Activated CD8-positive, alpha-beta T cell treated with anti-CD3 and anti-CD28 coated beads for 36 hours (primary cell): ENCODE results near the gene SNAPC2. TPM values are rescaled to one million over a fixed set of nuclear protein-coding genes. Genes with fewer than 3 reads are reported as not detected.
A peak's percentile ranks its signal among the peaks of the same experiment; 100 is the strongest.

Experiments used
- ATAC-seq: fragments of 200-7000 bp; cut with Tn5 transposase; one replicate; pipeline ENCODE4 v1.10.0; 2021; ENCODE audit warnings: mild to moderate bottlenecking, moderate library complexity
- CTCF ChIA-PET: fragments of 350-600 bp; sonication (Branson Sonifier 250); formaldehyde crosslinking; loops from one replicate; lab custom pipeline; 2021; ENCODE audit warnings: antibody characterized with exemption; lab: Charles Lee
- POLR2A ChIA-PET: fragments of 350-600 bp; sonication (Branson Sonifier 250); formaldehyde crosslinking; loops from one replicate; lab custom pipeline; 2021; ENCODE audit warnings: antibody characterized with exemption; lab: Charles Lee
- DNase-seq: peaks from one replicate; pipeline ENCODE4 v3.0.0-alpha.2; 2020
- H3K27ac Mint-ChIP-seq: one replicate; pipeline ENCODE4 v1.8.0; 2021; ENCODE audit warnings: mild to moderate bottlenecking, mixed read lengths
- H3K27me3 Mint-ChIP-seq: one replicate; pipeline ENCODE4 v1.8.0; 2021; ENCODE audit warnings: mixed read lengths
- H3K36me3 Mint-ChIP-seq: one replicate; pipeline ENCODE4 v1.8.0; 2021; ENCODE audit warnings: low read depth, mixed read lengths
- H3K4me1 Mint-ChIP-seq: one replicate; pipeline ENCODE4 v1.8.0; 2021; ENCODE audit warnings: low read depth, mixed read lengths
- H3K4me3 Mint-ChIP-seq: one replicate; pipeline ENCODE4 v1.8.0; 2021; ENCODE audit warnings: mild to moderate bottlenecking, moderate library complexity, mixed read lengths
- H3K9me3 Mint-ChIP-seq: one replicate; pipeline ENCODE4 v1.8.0; 2021; ENCODE audit warnings: mixed read lengths
- intact Hi-C: fragments of 100-400 bp; cut with micrococcal nuclease; formaldehyde crosslinking; loops from one replicate; pipeline ENCODE4 v1.10.0; 2022
- total RNA-seq, 2 experiments: library from RNA; stranded (reverse); gene quantifications; one replicate each; pipeline ENCODE4 v1.2.3, GENCODE V29; 2021
- TF ChIP-seq, protein P1 (sequence below): fragments of 200-600 bp; IDR thresholded peaks from one replicate; pipeline ENCODE4 v1.8.0; 2022; ENCODE audit warnings: antibody characterized with exemption, mild to moderate bottlenecking

The SNAPC2 gene, protein sequence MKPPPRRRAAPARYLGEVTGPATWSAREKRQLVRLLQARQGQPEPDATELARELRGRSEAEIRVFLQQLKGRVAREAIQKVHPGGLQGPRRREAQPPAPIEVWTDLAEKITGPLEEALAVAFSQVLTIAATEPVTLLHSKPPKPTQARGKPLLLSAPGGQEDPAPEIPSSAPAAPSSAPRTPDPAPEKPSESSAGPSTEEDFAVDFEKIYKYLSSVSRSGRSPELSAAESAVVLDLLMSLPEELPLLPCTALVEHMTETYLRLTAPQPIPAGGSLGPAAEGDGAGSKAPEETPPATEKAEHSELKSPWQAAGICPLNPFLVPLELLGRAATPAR
- 10 to 100 TPM; 16.0 to 18.2 TPM for total RNA-seq

DNA sequence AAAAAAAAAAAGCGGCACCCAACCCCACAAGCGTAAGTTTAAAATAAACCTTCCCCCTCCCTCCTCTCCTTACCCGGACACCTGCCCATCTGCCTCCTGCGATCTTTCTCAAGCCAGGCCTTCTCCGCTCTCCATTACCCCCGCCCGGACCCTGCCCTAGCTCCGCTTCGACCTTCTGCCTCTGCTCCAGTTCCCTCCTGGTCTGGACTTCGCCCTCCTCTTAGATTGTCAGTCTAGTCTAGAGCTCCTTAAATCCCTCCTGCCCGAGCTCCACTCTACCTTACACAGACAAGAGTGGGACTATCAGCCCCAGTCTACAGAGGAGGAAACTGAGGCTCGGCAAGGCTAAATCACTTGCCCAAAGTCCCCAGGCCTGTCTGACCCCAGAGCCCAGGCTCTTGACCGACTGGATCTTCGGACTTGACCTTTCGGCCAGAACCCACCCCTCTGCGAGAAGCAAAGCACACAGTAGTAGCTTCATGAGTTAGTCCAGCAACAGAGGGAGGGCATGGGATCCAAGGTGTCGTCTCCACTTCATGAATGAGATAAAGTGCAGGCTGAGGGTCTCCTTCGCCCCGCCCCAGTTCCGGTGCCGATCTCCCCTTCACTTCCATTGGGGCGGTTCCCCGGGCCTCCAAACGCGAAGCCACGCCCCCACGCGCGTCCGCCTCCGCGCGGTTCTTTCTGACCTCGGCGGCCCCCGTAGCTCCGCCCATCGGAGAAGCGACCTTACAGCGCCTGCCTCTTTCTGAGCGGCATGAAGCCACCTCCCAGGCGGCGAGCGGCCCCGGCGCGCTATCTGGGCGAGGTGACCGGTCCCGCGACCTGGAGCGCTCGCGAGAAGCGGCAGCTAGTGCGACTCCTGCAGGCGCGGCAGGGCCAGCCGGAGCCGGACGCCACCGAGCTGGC lies at the start of gene SNAPC2:
TSS of gene SNAPC2 (plus strand) at position 729 of the 909 bp plus-strand sequence. CDS start at position 758, 29 bp downstream.
- H3K27ac Mint-ChIP-seq = peak within 1 kb of the TSS; percentile 89
- H3K4me1 Mint-ChIP-seq = peaks cover 28% of the 10 kb centered on the region

DNA sequence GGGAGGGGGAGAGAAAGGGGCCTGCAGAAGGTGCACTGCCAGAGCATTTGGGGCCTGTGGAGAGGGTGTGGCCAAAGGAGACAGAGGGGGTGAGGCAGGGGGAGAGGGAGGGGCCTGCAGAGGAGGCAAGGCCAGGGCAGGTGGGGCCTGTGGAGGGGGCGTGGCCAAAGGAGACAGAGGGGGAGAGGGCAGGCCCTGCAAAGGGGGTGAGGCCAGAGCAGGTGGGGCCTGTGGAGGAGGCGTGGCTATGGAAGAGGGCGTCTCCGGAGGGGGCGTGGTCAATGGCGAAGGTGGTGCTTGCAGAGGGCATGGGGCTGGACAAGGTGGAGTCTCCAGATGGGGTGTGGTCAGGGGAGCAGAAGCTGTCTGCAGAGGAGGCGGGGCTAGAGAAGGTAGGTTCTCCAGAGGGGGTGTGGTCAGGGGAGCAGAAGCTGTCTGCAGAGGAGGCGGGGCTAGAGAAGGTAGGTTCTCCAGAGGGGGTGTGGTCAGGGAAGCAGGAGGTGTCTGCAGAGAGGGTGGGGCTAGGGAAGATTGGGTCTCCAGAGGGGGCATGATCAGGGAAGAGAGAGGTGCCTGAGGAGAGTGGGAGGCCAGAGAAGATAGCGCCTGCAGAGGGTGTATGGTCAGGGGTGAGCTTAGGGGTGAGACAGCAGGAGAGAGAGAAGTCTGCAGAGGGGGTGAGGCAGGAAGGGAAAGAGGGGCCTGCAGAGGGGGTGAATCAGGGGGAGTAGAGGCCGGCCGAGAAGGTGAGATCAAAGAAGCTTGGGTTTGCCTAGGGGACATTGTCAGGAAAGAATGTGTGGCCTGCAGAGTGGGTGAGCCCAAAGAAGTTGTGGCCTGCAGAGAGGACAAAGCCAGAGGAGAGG lies 49.3 kb upstream of the SNAPC2 start:
- Mint-ChIP-seq H3K27me3 (peaks cover 32% of the 10 kb centered on the region), H3K4me3 (no peak overlapping the region), H3K27ac (no peak overlapping the region), H3K4me1 (peaks cover 35% of the 10 kb centered on the region), H3K36me3 (no peaks in the 10 kb centered on the region), H3K9me3 (no peaks in the 10 kb centered on the region)
- ChIA-PET CTCF (no interaction called here), POLR2A (interaction anchor here (0.6 kb wide), 1 partner anchor 1202 kb away, joined by 3 read pairs; no protein-coding TSS in a partner anchor)
- ATAC-seq (peak; percentile 14), DNase-seq (peak; percentile 82)
- intact Hi-C loops = no loop called here
- TF ChIP-seq, protein P1, sequence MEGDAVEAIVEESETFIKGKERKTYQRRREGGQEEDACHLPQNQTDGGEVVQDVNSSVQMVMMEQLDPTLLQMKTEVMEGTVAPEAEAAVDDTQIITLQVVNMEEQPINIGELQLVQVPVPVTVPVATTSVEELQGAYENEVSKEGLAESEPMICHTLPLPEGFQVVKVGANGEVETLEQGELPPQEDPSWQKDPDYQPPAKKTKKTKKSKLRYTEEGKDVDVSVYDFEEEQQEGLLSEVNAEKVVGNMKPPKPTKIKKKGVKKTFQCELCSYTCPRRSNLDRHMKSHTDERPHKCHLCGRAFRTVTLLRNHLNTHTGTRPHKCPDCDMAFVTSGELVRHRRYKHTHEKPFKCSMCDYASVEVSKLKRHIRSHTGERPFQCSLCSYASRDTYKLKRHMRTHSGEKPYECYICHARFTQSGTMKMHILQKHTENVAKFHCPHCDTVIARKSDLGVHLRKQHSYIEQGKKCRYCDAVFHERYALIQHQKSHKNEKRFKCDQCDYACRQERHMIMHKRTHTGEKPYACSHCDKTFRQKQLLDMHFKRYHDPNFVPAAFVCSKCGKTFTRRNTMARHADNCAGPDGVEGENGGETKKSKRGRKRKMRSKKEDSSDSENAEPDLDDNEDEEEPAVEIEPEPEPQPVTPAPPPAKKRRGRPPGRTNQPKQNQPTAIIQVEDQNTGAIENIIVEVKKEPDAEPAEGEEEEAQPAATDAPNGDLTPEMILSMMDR = no peak

More for the DNA sequence above, at the start of gene SNAPC2:
- peak; percentile 98 for DNase-seq
- Mint-ChIP-seq H3K27me3 (peaks cover 22% of the 10 kb centered on the region), H3K36me3 (no peaks in the 10 kb centered on the region), H3K9me3 (no peaks in the 10 kb centered on the region), H3K4me3 (peak within 1 kb of the TSS; percentile 81)
- TF ChIP-seq, protein P1 = no peak
- peak; percentile 72 for ATAC-seq
- POLR2A ChIA-PET = interaction anchor here (0.6 to 4.8 kb wide), 5 partner anchors 11 to 30 kb away, joined by 3 to 38 read pairs (median 7); partner anchors contain the start of genes MAP2K7 and TIMM44
- intact Hi-C loops = loop anchor here (10.0 kb wide), 1 partner anchor 65 kb away; no protein-coding TSS in a partner anchor
- CTCF ChIA-PET = interaction anchor here (1.1 to 4.5 kb wide), 8 partner anchors 11 to 352 kb away, joined by 3 to 31 read pairs (median 5); partner anchors contain the start of genes MAP2K7 and TIMM44

DNA sequence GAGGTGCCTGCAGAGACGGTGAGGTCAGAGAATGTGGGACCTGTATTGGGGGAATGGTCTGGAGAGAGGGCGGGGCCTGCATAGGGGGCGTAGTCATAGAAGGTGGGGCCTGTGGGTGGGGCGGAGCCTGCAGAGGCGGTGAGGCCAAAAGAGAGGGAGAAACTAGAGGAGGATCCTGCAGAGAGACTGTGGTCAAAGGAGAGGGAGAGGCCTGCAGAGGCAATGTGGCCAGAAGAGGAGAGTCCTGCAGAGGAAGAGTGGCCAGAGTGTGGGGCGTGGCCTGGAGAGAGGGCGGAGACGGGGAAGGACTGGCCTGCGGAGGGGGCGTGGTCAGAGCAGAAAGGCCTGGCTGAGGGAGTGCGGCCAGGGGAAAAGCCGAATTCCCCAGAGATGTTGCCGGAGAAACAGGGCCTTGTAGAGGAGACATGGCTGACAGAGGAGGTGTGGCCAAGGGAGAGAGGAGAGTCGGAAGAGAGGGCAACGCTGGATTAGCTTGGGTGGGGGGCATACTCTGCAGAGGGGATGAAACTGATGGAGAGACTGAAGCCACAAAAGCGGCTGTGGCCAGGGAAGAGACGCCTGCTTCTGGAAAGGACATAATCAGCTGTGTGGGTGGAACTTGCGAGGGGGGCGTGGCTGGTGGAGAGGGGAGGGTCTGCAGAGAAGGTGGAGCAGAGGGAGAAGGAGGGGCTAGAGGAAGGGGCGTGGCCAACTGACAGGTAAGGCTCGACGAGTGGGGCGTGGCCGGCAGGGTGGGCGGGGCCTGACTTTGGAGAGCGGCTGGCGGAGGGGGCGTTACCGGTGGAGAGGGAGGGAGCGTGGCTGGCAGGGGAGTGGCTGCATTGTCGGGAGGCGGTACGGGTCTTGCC lies 48.5 kb upstream of the SNAPC2 start:
- peak; percentile 97 for DNase-seq
- Mint-ChIP-seq H3K36me3 (no peaks in the 10 kb centered on the region), H3K9me3 (no peaks in the 10 kb centered on the region), H3K4me3 (peak overlapping the region; percentile 2), H3K27ac (no peak overlapping the region), H3K27me3 (peaks cover 32% of the 10 kb centered on the region), H3K4me1 (peaks cover 35% of the 10 kb centered on the region)
- intact Hi-C loops = no loop called here
- peak; percentile 24 for ATAC-seq
- CTCF ChIA-PET = no interaction called here
- POLR2A ChIA-PET = interaction anchor here (0.9 to 1.7 kb wide), 2 partner anchors 13 to 72 kb away, joined by 3 to 6 read pairs; partner anchors contain the start of gene TIMM44
- TF ChIP-seq, protein P1 = no peak
